GM21576 (cell line): ENCODE results near the gene RARS2.
A peak's percentile ranks its signal among the peaks of the same experiment; 100 is the strongest.

ENCODE experiments used
- ATAC-seq: cut with Tn5 transposase; IDR thresholded peaks from one replicate; pipeline ENCODE4 v1.9.1; 2021; ENCODE audit warnings: mild to moderate bottlenecking, moderate library complexity; ENCODE audit not compliant: unreplicated experiment

Gene RARS2

GRCh38 chr6:87574237-87574804 lies 15.5 kb downstream of the RARS2 start:
- no peak for ATAC-seq

GRCh38 chr6:87573307-87574024 lies 16.3 kb downstream of the RARS2 start:
- no peak for ATAC-seq

- ATAC-seq, result peak; percentile 40
Measured at GRCh38 chr6:87572883-87573282, 16.9 kb downstream of the RARS2 start.

GRCh38 chr6:87572021-87572420 lies 17.8 kb downstream of the RARS2 start:
- no peak for ATAC-seq

GRCh38 chr6:87561017-87561416 lies 28.8 kb downstream of the RARS2 start:
- no peak for ATAC-seq

GRCh38 chr6:87558446-87558845 lies 31.3 kb downstream of the RARS2 start:
- ATAC-seq, result no peak

- ATAC-seq, result no peak
Measured at GRCh38 chr6:87555506-87555905, 34.3 kb downstream of the RARS2 start.

- ATAC-seq, result no peak
Measured at GRCh38 chr6:87553159-87553765, 36.5 kb downstream of the RARS2 start.

- ATAC-seq, result no peak
Measured at GRCh38 chr6:87551799-87552198, 38.0 kb downstream of the RARS2 start.

GRCh38 chr6:87544474-87544735 lies 45.4 kb downstream of the RARS2 start:
- ATAC-seq, result no peak

GRCh38 chr6:87543696-87544473 lies 45.9 kb downstream of the RARS2 start:
- ATAC-seq, result no peak

GRCh38 chr6:87541744-87542143 lies 48.0 kb downstream of the RARS2 start:
- ATAC-seq, result no peak

GRCh38 chr6:87541041-87541440 lies 48.7 kb downstream of the RARS2 start:
- ATAC-seq, result no peak

- no peak for ATAC-seq
Measured at GRCh38 chr6:87540539-87540938, 49.2 kb downstream of the RARS2 start.

- no peak for ATAC-seq
Measured at GRCh38 chr6:87539554-87539953, 50.2 kb downstream of the RARS2 start.

- ATAC-seq, result no peak
Measured at GRCh38 chr6:87538510-87539260, 51.1 kb downstream of the RARS2 start.

- ATAC-seq, result no peak
Measured at GRCh38 chr6:87534377-87535047, 55.3 kb downstream of the RARS2 start.

- no peak for ATAC-seq
Measured at GRCh38 chr6:87529221-87529620, 60.6 kb downstream of the RARS2 start.

- no peak for ATAC-seq
Measured at GRCh38 chr6:87522686-87523085, 67.1 kb downstream of the RARS2 start.

GRCh38 chr6:87518453-87518852 lies 71.3 kb downstream of the RARS2 start:
- no peak for ATAC-seq

- no peak for ATAC-seq
Measured at GRCh38 chr6:87514831-87515230, 75.0 kb downstream of the RARS2 start.
